CD4-positive, alpha-beta T cell treated with Interleukin-17A for 1 hour (primary cell): Measurements from ENCODE around the gene ACP7.
"Not testable (repeated sequence)": the region's sequence is repeated elsewhere in the genome, so short reads cannot be mapped to it uniquely, and the experiment has no call there.

Source experiments
- DNase-seq: peaks from one replicate; pipeline ENCODE4 v3.0.0-alpha.2; 2020

ACP7 gene

GRCh38 chr19:39133431-39134270 lies 49.5 kb downstream of the ACP7 start:
- no peak for DNase-seq

GRCh38 chr19:39135701-39136100 lies 51.5 kb downstream of the ACP7 start:
- no peak for DNase-seq

- no peak for DNase-seq
Measured at GRCh38 chr19:39136225-39136940, 52.2 kb downstream of the ACP7 start.

- DNase-seq: no peak
Measured at GRCh38 chr19:39137131-39137530, 53.0 kb downstream of the ACP7 start.

GRCh38 chr19:39138221-39139211 lies 54.3 kb downstream of the ACP7 start:
- DNase-seq: no peak

DNA sequence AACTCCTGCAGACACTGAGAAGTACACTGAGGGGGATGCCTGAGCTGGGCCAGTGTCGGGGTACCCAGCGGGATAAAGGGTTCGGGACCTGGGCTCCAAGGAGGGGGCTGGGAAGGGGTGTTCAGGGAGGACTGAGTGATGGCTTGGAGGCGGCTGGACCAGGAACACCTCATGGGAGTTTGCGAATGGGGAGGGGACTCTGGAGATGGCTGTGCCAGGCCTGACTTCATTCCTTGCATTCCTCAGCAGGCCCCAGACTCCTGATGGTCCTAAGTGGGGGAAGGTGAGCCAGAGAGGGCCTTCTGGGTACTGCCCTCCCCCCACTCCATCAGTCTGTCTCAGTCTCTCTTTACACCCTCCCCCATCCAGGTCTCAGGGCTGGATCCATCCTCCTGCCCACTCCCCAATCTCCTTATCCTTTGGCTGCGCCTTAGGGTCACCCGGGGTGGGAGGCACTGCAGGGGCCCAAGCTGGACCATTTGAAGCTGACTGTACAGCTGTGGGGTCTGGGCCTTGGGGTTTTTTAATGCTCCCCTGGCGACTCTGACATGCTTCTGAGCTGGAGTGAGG lies 55.2 kb downstream of the ACP7 start:
- DNase-seq: no peak

- no peak for DNase-seq
Measured at GRCh38 chr19:39139971-39140453, 55.8 kb downstream of the ACP7 start.

GRCh38 chr19:39140594-39140993 lies 56.4 kb downstream of the ACP7 start:
- DNase-seq: no peak

- DNase-seq: no peak
Measured at GRCh38 chr19:39141929-39142328, 57.8 kb downstream of the ACP7 start.

- no peak for DNase-seq
Measured at GRCh38 chr19:39142630-39143029, 58.5 kb downstream of the ACP7 start.

DNA sequence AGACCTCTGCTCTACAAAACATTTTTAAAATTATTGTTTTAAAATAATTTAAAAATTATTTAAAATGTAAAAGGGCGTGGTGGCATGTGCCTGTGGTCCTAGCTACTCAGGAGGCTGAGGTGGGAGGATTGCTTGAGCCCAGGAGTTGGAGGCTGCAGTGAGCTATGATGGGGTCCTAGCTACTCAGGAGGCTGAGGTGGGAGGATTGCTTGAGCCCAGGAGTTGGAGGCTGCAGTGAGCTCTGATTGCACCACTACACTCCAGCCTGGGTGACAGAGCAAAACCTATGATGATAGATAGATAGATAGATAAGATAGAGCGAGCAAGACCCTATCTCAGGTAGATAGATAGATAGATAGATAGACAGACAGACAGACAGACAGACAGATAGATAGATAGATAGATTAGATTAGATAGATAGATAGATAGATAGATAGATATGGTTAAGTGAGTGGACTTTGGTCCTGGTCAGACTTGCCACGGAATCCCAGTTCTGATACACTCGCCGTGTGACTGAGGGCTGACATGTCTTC lies 59.7 kb downstream of the ACP7 start:
- DNase-seq: not testable (repeated sequence)

DNA sequence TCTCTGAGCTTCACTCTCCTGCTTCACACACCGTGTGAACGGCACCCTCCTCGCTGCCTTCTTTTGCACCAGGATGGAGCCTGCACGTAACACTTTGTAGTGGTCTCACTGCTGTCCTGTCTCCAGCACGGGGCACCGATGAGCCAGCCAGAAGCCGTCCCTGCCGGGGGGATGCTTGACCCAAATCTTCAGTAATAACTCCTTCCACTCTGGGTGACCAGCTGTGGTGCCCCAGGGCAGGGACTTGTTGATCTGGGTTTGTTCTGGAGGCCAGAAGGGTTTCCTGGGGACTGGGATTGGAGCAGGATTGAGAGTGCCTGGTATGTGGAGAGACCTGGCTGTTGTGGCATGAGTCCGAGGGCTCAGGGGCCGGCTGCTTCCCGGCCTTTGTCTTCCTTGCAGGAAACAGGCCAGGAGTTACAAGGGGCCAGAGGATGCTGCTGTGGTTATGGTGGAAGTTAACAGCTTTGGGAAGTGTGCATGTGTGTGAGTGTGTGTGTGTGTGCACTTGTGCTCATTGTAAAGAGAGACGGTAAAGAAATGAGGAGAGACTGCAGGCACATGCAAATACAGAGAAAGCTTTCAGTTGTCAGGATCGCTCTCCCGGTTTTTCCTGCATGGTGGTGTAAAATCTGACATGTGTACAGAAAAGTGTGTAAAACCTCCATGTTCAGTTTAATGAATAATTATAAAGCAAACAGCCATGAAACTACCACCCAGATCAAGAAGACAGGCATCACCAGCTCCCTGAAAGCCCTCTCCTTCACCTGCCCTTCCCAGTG lies 60.3 kb downstream of the ACP7 start:
- DNase-seq: no peak

DNA sequence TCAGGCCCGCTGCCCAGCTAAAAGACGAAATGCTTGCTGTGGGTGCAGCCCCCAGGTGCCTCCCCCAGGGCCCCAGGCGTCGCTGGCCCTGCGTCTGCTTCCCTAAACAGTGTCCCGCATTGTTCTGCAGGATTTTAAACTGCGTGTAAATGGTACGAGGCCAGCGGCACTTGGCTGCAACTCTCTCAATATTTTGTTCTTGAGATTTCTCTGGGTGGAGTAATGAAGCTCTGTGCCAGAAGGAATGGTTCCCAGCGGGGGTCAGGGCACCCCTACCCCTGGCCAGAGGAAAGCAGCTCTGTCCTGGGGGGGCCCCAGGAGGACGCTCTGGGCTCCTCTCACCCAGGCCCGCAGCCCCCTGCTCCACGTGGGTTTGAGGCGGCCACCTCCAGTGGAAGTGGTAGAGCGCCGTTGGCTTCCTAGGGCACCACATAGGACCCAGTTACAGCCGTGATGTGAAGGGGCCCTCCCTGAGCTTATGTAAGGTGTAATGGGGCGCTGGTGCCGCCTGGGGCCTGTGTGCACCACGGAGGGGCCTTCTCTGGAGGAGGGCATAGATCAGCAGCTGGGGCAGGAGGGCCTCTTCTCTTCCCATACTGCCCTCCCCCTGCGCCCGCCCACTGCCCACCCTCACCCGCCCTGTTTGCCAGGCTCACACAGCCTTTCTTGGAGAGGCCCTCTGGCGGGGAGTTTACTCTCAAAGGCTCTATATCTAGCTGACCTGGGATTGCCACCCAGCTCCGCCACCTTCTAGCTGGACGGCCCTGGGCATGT lies 61.2 kb downstream of the ACP7 start:
- no peak for DNase-seq

DNA sequence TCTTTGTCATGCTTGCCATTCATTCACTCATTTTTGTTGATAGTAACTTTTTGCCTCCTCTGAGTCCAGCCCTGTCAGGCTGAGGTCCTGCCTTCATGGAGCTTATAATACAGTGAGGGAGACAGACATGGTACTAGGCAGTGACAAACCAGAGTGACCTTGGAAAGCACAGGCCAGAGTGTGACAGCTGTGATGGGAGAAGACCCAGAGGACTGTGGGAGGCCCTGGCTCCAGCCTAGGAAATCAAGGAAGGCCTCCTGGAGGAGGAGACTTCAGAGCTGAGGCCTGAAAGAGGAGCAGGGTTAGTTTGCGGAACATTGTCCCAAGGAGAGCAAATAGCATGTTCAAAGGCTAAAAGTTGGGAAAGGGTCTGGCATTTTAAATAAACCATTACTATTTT lies 61.9 kb downstream of the ACP7 start:
- DNase-seq: no peak

DNA sequence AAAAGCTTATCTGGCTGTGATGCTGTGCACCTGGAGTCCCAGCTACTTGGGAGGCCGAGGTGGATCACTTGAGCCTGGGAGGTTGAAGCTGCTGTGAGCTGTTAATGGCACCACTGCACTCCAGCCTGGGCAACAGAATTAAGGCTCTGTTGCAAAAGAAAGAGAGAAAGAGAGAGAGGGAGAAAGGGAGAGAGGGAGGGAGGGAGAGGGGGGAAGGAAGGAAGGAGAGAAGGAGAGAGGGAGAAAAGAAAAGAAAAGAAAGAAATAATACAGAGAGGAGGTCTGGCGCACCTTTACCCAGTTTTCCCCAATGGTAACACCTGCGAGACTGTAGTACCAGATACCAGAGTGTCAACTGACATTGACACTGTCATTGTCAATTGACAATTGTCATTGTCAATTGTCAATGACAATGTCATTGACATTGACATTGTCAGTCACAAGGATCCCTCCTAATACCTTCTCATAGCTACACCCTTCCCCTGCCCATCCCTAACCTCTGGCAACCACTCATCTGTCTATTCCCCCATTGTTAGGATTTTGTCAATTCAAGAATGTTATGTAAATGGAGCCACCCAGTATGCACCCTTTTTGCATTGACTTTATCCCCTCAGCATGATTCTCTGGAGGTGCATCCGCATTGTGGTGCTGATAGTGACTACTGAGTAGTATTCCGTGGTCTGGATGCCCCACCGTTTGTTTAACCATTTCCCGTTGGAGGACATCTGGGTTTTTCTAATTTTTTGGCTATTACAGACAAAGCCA lies 62.7 kb downstream of the ACP7 start:
- DNase-seq: no peak

DNA sequence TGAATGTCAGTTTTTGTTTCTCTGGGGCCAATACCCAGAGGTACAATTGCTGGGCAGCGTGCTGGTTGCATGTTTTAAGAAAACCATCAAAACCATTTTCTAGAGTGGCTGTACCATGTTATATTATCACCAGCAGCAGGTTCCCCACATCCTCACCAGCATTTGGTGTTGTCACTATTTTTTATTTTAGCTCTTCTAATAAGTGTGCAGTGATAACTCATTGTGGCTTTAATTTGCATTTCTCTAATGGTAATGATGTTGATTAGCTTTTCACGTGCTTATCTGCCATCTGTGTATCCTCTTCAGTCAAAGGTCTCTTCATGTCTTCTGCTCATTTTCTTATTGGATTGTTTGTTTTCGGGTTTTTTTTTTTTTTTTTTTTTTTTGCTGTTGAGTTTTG lies 63.3 kb downstream of the ACP7 start:
- no peak for DNase-seq

DNA sequence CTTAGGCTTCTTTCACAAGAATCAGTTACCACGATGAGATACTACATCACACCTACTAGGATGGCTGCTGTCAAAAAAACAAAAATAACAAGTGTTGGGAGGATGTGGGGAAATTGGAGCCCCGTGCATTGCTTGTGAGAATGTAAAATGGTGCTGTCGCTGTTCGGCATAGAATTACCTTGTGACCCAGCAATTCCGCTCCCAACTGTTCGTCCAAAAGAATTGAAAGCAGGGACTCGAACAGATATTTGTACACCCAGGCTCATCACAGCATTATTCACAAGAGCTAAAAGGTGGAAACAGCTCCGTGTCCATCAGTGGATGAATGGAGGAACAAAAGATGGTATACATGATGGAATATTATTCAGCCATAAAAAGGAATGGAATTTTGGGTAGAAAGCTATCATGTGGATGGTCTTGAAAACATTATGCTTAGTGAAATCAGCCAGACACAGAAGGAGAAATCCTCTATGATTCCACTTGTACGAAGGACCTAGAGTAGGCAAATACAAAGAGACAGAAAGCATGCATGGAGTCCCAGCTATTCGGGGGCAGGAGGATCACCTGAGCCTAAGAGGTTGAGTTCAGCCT lies 64.9 kb downstream of the ACP7 start:
- no peak for DNase-seq

DNA sequence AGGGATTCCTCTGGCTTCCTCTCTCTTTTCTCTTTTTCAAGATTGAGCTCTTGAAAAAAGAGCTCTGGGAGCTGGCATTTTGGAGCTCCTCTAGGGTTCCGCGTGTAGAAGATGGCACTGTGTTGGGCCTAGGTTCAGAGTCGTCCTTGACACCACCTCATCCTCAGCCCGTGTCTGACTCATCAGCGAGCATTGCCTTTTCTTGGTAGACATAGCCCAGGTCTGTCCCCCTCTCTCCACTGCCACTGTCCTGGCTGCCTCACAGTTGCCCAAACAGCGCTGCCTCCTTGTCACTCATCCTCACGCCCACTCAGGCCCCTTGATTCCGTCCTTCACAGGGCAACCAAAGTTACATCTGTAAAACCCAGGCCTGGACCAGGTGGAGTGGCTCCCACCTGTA lies 66.1 kb downstream of the ACP7 start:
- DNase-seq: no peak

- DNase-seq: no peak
Measured at GRCh38 chr19:39150807-39151600, 66.8 kb downstream of the ACP7 start.
